HG03066 (cell line): ENCODE data around the gene PALLD.

ENCODE experiments used
- ATAC-seq: cut with Tn5 transposase; IDR thresholded peaks from one replicate; pipeline ENCODE4 v1.9.1; 2021; ENCODE audit warnings: low read depth; ENCODE audit not compliant: unreplicated experiment

Gene PALLD

GRCh38 chr4:168773388-168774195 lies 276.7 kb downstream of the PALLD start:
- no peak for ATAC-seq

DNA sequence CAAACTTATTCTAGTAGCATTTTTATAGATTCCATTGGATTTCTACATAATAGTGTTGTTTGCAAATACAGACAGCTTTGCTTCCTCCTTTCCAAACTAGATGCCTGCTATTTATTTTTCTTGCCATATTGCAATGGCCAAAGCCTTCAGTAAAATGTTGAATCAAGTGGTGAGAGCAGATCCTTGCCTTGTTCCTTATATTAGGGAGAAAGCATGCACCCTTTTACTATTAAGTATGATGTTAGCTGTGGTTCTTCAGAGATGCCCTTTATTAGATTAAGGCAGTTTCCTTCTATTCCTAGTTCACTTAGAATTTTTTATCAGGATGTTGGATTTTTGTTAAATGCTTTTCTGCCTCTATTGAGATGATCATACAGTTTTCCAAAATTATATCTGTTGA lies 279.5 kb downstream of the PALLD start:
- no peak for ATAC-seq

GRCh38 chr4:168777277-168777965 lies 280.6 kb downstream of the PALLD start:
- no peak for ATAC-seq

DNA sequence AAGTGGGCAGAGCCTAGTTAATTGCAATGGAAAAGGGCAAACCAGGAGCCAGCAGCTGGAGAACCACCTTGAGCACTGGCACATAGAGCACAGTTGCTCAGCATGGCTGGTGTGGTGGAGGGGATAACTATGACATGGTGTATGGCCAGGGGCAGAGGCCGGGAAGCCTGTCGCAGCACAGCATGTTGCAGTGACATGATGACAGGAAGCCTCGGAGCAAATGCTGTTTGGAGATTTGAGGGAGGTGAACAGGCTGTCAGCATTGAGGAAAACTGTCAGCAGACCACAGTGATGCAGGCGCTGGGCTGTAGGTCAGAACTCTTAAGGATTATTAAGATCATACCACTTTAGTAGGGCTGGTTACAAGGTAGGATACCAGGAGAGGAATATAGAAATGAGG lies 284.5 kb downstream of the PALLD start:
- ATAC-seq, result no peak

GRCh38 chr4:168781926-168782325 lies 285.1 kb downstream of the PALLD start:
- ATAC-seq, result no peak

GRCh38 chr4:168782439-168782838 lies 285.6 kb downstream of the PALLD start:
- ATAC-seq, result no peak

- ATAC-seq, result no peak
Measured at GRCh38 chr4:168784786-168785461, 288.1 kb downstream of the PALLD start.

- ATAC-seq, result no peak
Measured at GRCh38 chr4:168787334-168787733, 290.5 kb downstream of the PALLD start.

DNA sequence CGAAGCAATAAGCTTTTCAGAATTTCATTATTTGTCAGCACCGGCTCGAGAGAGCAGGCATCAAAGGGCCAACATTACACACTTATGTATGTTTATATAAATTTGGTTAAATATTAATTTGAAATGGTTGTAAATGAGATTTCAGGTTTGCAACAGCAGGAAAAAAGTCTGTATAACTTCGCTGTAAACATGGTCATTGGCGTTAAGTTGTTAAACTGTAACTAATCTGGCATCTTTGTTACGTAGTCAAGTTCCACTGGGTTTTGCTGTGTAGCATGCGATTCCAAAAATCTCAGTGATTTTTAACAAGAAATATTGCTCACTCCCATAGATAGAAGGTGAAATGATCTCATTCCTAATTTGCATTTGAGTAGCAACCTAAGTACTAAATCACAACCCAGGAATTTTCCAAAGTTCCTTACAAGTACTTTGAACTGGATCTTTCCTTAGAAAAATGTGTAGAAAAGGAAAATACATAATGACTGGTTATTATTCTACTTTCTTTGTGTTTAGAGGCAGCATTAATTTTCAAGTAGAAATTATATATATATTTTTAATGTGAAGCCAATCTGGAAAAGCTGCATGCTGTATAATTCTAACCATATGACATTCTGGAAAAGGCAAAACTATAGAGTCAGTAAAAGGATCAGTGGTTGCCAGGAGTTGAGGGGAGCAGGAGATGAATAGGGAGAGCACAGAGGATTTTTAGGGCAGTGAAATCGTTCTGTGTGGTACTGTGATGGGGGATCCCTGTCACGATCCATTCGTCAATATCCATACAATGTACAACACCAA lies 291.1 kb downstream of the PALLD start:
- no peak for ATAC-seq

GRCh38 chr4:168790898-168791297 lies 294.0 kb downstream of the PALLD start:
- ATAC-seq, result no peak

DNA sequence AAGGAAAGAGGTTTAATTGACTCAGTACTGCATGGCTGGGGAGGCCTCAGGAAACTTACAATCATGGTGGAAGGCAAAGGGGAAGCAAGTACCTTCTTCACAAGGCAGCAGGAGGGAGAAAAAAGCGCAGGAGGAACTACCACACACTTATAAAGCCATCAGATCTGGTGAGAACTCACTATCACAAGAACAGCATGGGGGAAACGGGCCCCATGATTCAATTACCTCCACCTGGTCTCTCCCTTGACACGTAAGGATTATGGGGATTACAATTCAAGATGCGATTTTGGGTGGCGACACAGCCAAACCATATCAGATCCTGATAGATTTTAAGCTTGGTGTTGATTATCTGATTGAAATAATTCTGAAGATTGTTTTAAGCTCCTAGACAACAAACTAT lies 294.5 kb downstream of the PALLD start:
- ATAC-seq, result no peak

DNA sequence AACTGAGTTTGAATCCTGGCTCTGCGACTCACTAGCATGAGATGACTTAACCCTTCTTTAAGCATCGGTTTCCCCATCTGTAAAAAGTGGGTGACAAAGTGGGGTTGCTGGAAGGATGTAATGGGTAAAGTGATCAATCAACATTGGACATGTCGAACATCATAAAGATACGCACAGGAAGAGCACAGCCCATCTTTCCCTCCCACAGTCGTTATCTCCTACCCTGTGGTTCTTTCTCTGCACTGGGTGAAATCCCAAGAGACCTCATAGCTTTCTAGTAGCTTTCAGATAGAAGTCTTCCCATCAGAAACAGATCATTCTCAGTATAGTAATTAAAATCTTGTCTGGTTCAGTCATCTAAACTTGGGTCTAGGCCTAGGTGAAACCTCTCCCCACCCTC lies 296.7 kb downstream of the PALLD start:
- no peak for ATAC-seq

DNA sequence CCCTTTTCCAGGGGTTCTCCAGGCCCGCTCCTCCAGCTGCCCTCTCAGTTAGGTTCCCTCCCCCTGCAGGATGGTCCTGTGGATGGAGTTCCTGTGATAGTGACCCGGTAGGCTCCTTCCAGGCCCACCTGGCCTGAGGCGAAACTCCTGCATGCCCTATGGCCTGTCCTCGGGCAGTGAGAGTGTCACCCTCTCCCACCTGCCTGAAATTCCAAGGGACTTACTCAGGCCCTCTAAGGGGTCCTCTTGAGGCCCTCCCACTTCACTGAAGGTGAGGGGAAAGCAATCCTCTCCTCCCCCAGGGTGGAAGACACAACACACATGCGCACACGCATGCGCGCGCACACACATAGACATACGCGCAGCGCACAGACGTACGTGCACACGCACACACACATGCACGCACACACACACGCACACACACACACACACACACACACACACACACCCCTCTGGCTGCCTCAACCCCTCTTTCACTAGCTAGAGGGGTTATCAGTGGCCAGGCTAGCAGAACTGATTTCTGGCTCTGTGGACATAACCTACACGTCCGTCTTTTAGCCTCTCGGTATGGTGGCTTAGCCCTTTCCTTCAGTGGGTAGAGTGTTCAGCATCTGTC lies 297.3 kb downstream of the PALLD start:
- no peak for ATAC-seq

- no peak for ATAC-seq
Measured at GRCh38 chr4:168794881-168795280, 298.0 kb downstream of the PALLD start.

- no peak for ATAC-seq
Measured at GRCh38 chr4:168795346-168795745, 298.5 kb downstream of the PALLD start.

DNA sequence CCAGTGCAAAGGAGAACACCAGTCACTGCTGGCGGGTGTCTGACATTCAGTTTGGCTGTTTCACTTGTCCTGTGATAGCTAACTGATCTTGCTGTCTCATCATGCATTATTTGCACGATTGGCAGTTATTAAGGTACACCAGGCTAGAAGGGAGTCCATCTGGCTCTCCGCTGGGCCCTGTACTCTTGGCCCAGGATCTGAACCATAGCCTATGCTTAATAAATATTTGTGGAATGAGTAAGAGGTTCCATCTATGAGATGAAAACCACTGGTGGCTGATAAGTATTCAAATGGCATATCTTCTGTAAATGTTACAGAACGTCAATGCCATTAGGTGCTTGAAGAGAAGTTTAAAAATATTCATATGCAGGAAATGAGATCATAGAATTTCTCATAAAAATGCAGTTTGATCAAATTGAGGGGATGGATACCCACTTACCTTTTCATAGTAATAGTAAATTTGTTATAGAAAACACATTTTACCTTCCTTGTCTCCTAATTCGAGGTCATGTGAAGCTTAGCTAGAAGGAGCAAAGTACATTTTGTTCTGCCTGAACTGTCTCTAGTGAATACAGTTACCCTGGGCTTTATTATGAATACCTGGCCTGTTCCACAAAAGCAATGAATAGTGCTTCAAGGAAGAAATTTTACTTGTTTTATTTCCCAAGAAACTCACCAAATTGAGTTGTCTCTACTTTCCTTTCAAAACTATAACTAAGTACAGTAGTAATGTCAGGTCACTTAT lies 299.7 kb downstream of the PALLD start:
- ATAC-seq, result no peak

GRCh38 chr4:168797194-168797593 lies 300.3 kb downstream of the PALLD start:
- ATAC-seq, result no peak

DNA sequence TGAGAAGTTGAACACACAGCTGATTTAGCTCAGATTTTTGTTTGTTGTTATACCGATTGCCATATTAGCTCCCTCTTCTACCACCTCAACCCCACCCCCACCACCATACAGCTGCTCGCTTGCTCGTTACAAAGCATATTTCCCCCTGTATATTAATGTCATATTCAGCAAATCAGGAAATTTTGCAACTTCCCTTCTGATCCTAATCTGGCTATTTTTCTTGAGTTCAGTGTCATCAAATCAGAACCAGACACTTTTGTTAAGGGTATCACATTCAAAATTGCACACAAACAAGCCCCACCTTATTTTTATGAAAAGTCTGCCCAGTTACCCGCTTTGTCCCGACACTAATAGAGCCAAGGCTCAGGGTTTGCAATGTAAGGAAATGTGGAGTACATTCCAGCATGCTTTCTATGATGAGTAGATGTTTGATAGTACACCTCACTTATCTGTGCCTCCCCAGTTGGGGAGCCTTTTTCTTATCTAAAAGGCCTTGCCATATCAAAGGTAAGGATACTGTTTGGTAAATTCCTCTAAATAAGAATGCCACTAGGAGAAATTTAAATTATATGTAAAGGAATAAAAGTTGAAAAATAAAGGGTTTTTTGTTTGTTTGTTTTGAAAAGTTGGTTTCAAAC lies 301.0 kb downstream of the PALLD start:
- ATAC-seq, result no peak

- no peak for ATAC-seq
Measured at GRCh38 chr4:168800926-168801325, 304.1 kb downstream of the PALLD start.
